IPS-15b (cell line): ENCODE measurements around the gene PCLO.
"Not testable (repeated sequence)": the region's sequence is repeated elsewhere in the genome, so short reads cannot be mapped to it uniquely, and the experiment has no call there.

Experiments
- H3K27me3 ChIP-seq: one replicate; pipeline ENCODE4 v1.6.1; 2013; ENCODE audit warnings: low read length; ENCODE audit not compliant: control insufficient read depth, insufficient read depth
- H3K36me3 ChIP-seq: one replicate; pipeline ENCODE4 v1.6.1; 2013; ENCODE audit warnings: low read length; ENCODE audit not compliant: control insufficient read depth, insufficient read depth
- H3K4me1 ChIP-seq: one replicate; pipeline ENCODE4 v1.6.1; 2013; ENCODE audit warnings: mild to moderate bottlenecking, low read length; ENCODE audit not compliant: control insufficient read depth, insufficient read depth
- H3K4me3 ChIP-seq: one replicate; pipeline ENCODE4 v1.5.1; 2013; ENCODE audit warnings: low read depth, low read length
- H3K9ac ChIP-seq: one replicate; pipeline ENCODE4 v1.6.1; 2013; ENCODE audit warnings: low read depth, mild to moderate bottlenecking, low read length
- H3K9me3 ChIP-seq: one replicate; pipeline ENCODE4 v1.6.1; 2013; ENCODE audit warnings: mild to moderate bottlenecking, low read length; ENCODE audit not compliant: control insufficient read depth, insufficient read depth

PCLO gene

DNA sequence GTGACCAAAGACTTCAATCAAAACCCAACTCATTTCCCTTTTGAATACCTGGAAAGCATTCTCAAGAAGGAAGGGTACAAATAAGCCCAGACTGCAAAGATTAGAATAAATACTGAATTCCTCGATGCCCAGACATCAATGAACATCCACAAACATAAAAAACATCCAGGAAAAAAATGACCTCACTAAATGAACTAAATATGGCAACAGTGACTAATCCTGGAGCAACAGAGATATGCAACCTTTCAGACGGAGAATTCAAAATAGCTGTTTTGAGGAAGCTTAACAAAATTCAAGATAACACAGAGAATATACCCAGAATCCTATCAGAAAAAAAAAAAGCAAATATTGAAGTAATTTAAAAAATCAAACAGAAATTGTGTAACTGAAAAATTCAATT is 43.2 kb downstream of the PCLO start:
- peaks cover 14% of the 10 kb centered on the region for H3K4me1 ChIP-seq
- no peak overlapping the region for H3K4me3 ChIP-seq
- H3K9me3 ChIP-seq = no peaks in the 10 kb centered on the region
- H3K36me3 ChIP-seq = no peaks in the 10 kb centered on the region
- H3K27me3 ChIP-seq = no peaks in the 10 kb centered on the region
- H3K9ac ChIP-seq = no peak overlapping the region

DNA sequence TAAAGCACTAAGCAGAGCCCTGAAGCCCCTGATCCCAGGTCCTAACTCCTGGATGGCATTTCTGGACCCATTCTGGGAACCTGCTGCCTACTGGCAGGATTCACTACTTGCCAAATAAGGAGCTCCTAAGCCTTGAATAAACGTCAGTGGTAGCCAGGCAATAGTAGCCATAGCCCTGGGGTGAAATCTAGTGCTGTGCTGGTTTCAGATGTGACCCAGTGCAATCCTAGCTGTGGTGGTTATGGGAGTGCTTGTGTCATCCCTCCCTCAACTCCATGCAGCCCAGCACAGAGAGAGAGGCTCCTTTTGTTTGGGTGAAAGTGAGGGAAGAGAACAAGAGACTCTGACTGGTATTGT is 43.7 kb downstream of the PCLO start:
- Histone ChIP-seq H3K9me3 (no peaks in the 10 kb centered on the region), H3K27me3 (no peaks in the 10 kb centered on the region), H3K4me3 (no peak overlapping the region), H3K9ac (no peak overlapping the region), H3K36me3 (no peaks in the 10 kb centered on the region), H3K4me1 (peaks cover 14% of the 10 kb centered on the region)

DNA sequence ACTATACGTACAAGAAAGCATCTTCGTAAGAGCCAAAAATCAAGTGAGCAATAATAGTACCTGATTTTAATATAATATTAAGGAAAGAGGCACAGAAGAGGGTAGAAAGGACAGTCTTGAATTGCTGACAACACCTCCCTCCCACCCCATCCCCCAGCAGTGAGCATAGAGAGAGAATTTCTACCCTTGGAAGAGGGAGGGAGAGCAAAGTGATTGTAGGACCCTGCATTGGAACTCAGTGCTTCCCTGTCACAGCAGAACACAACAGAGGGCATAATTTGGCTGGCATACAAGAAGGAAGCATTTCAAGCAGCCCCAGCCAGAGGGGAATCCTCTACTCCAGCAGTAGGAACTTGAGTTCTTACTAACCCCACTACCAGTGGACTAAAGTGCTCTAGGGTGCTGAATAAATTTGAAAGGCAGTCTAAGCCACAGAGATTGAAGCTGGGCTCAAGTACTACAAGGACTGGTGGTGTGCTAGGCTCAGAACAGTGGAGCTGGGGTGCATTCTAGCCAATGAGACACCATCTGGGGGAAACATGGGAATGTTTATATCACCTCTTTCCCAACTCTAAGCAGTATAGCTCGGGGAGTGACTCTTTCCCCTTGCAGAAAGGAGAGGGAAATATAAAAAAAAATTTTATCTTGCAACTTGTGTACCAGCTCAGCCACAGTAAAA is 44.2 kb downstream of the PCLO start:
- Histone ChIP-seq H3K4me3 (no peak overlapping the region), H3K27me3 (no peaks in the 10 kb centered on the region), H3K36me3 (no peaks in the 10 kb centered on the region), H3K9me3 (no peaks in the 10 kb centered on the region), H3K4me1 (peaks cover 14% of the 10 kb centered on the region), H3K9ac (no peak overlapping the region)

DNA sequence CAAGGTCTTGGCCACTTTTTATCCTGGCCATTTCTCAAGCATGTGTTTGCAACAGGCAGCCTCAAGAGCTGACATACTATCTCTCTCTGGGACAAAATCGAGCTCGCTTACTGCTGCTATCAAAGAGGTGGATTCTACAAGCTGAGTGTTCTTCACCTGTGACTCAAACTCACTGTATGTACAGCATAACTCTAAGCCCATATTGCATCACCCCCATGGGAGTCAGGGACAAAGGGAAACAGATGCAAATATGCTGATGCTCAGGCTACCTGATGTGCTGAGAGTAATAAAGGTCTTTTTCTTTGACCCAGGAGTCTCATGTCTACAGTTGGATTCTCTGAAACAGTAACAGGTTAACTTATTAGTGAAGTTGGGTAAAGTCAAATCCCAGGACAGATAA is 45.2 kb downstream of the PCLO start:
- Histone ChIP-seq H3K27me3 (no peaks in the 10 kb centered on the region), H3K4me3 (no peak overlapping the region), H3K9me3 (no peaks in the 10 kb centered on the region), H3K36me3 (no peaks in the 10 kb centered on the region), H3K4me1 (peaks cover 14% of the 10 kb centered on the region), H3K9ac (no peak overlapping the region)

DNA sequence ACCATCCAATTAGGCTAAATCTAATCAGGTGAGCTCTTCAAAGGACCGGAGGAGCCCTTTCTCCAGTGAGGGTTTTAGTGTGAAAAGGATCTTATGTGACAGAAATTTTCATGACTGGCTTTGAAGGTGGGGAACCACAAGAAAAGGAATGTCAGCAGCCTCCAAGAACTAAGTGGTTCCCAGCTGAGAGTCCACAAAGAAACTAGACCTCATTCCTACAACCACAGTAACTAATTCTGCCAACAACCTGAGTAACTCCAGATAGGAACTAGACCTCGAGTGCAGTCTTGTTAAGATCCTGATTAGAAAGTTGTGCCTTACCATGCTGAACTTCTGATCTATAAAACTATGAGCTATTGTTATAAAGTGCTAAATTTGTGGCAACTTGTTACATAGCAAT is 51.3 kb downstream of the PCLO start:
- no peaks in the 10 kb centered on the region for H3K4me1 ChIP-seq
- no peaks in the 10 kb centered on the region for H3K36me3 ChIP-seq
- no peaks in the 10 kb centered on the region for H3K9me3 ChIP-seq
- H3K4me3 ChIP-seq = no peak overlapping the region
- no peaks in the 10 kb centered on the region for H3K27me3 ChIP-seq
- H3K9ac ChIP-seq = no peak overlapping the region

DNA sequence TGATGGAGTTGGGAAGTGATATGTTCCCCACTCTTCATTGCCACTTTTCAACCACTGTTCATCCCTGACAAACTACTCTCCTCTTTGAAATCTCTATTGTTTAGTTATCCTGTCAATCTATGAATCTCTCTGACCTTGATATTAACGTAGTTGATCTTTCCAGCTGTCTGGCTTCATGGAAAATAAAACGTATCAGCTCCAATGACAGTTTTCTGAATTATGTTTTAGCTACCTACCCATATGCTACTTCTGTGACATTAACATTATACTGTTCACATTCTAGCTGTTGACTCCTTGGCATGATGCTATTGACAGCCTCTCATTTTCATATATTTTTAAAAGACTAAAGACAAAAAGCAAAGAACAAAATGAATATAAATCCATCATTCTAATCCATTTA is 53.3 kb downstream of the PCLO start:
- Histone ChIP-seq H3K4me3 (no peak overlapping the region), H3K9ac (no peak overlapping the region), H3K27me3 (no peaks in the 10 kb centered on the region), H3K36me3 (no peaks in the 10 kb centered on the region), H3K4me1 (no peaks in the 10 kb centered on the region), H3K9me3 (no peaks in the 10 kb centered on the region)

DNA sequence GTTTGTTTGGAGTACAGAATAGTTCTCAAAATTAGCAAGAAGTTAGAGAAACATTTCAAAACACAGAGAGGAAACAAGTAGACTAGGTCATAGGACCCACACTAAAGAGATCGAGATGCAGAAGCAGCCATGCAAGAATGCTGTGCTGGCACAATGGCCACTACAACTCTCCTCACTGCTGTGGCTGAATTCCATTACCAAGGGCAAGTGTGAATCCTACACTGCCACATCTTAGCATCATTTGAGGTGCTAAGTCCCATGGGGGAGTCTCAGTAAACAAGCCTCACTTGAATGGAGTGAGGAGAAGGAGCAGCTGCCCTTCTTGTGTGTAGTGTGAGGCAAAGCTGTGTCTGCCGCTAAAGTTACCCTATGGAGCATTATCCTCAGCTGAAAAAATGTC is 56.7 kb downstream of the PCLO start:
- no peak overlapping the region for H3K9ac ChIP-seq
- H3K9me3 ChIP-seq = no peaks in the 10 kb centered on the region
- no peaks in the 10 kb centered on the region for H3K36me3 ChIP-seq
- no peaks in the 10 kb centered on the region for H3K4me1 ChIP-seq
- H3K4me3 ChIP-seq = no peak overlapping the region
- no peaks in the 10 kb centered on the region for H3K27me3 ChIP-seq

DNA sequence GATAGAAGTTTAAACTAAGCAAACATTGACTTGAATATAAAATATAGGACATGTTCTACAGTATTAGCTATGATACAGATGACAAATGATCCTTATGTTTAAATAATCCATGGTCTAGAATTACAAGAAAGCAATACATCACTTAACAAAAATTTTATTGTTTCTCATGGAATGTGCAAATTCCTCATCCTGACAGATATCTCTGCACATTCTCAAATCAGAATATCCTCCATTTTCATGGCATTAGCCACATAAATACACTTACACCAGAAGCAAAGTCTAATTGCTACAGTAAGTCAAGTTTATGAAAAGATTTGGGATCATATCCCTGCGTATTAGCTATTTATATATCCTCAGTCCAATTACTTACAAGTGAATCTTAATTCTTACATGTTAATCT is 57.6 kb downstream of the PCLO start:
- no peak overlapping the region for H3K4me3 ChIP-seq
- no peak overlapping the region for H3K9ac ChIP-seq
- no peaks in the 10 kb centered on the region for H3K9me3 ChIP-seq
- H3K36me3 ChIP-seq = no peaks in the 10 kb centered on the region
- no peaks in the 10 kb centered on the region for H3K27me3 ChIP-seq
- H3K4me1 ChIP-seq = no peaks in the 10 kb centered on the region

DNA sequence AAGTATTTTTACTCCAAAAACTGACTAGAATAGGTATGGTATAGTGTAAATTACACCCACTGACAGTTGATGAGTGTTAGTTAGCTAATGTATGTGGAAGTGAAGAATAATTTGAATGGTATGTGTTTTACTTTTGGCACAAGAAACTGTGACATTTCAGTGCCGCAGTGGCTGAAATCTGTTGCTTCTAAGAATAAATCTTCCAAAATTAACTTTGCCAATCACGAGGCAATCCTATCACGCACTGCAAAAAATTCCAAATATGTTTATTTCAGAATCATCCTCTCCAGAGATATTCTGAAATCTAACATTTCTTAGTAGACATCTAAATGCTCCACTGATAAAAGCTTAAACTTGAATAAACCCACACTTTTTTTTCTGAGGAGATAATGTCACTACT is 61.2 kb downstream of the PCLO start:
- Histone ChIP-seq H3K36me3 (no peaks in the 10 kb centered on the region), H3K9ac (no peak overlapping the region), H3K4me3 (no peak overlapping the region), H3K4me1 (no peaks in the 10 kb centered on the region), H3K9me3 (no peaks in the 10 kb centered on the region), H3K27me3 (no peaks in the 10 kb centered on the region)

DNA sequence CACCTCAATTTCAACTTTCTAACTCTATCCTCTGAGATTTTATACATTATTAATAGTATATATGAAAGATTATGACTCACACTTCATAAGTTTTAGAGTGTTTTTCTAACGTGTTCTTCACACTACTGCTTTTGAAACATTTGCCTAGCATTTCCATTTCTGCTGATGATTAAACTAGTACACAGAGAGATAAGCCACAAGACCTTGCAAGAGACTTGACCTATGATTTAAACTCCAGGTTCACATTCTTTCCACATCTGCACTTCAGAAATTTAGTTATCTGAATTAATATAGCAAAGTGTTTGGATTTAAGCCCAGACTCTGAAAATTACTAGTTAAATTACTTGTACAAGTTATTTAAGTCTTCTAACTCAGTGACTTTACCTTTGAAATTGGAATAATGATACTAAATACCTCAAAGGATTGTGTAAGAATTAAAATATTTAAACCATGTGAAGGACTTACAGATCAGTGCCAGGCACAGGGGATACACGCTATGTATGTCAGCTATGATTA is 66.6 kb downstream of the PCLO start:
- Histone ChIP-seq H3K27me3 (no peaks in the 10 kb centered on the region), H3K36me3 (no peaks in the 10 kb centered on the region), H3K9ac (no peak overlapping the region), H3K4me3 (no peak overlapping the region), H3K9me3 (no peaks in the 10 kb centered on the region), H3K4me1 (no peaks in the 10 kb centered on the region)

DNA sequence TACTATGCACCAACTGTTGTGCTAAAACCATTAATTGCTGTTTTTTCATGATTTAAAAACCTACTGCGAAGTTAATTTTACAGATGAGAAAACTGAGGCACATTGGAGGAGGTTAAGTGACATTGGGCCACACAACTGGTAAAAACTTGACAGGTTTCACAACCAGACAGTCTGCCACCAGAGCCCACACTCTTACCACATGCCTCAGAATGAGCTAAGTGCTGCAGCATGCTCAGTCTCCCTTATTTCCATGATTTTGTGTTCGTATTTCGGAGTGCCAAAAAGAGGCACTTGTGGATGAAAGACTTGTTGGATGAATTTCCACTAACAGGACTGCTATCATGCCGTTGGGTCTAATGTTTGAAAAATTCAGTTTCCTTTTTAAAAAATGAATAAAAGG is 77.4 kb downstream of the PCLO start:
- H3K36me3 ChIP-seq = no peaks in the 10 kb centered on the region
- H3K9me3 ChIP-seq = no peaks in the 10 kb centered on the region
- no peaks in the 10 kb centered on the region for H3K27me3 ChIP-seq
- no peaks in the 10 kb centered on the region for H3K4me1 ChIP-seq
- H3K9ac ChIP-seq = no peak overlapping the region
- no peak overlapping the region for H3K4me3 ChIP-seq

DNA sequence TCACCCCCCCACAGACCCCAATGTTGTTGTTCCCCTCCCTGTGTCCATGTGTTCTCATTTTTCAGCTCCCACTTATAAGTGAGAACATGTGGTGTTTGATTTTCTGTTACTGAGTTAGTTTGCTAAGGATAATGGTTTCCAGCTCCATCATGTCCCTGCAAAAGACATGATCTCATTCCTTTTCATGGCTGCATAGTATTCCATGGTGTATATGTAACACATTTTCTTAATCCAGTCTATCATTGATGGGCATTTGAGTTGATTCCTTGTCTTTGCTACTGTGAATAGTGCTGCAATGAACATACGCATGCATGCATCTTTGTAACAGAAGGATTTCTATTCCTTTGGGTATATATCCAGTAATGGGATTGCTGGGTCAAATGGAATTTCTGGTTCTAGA is 82.8 kb downstream of the PCLO start:
- H3K9ac ChIP-seq, H3K9me3 ChIP-seq, H3K27me3 ChIP-seq, H3K4me1 ChIP-seq, H3K36me3 ChIP-seq, H3K4me3 ChIP-seq: not testable (repeated sequence)
